Measurements from ENCODE around the gene NRN1L.
"Not testable (repeated sequence)": the region's sequence is repeated elsewhere in the genome, so short reads cannot be mapped to it uniquely, and the experiment has no call there.

The NRN1L gene

DNA sequence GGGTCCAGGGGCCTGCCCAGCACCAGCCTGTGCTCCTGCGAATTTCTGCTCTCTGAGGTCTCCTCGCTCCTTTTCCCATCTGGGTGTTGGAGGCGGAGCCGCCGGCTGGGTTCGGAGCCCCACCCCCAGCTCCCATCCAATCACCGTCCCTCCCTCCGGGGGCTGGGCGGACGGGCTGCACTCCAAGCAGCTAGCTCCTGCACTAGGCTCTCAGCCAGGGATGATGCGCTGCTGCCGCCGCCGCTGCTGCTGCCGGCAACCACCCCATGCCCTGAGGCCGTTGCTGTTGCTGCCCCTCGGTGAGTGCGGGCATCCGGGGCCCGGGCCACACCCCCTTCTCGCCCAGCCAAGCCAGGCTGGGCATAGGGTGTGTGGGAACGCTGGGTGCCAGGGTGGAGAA, at the start of gene NRN1L:
TSS of gene NRN1L (plus strand) at position 202 of the 400 bp plus-strand sequence. CDS start at position 221, 19 bp downstream.
- DNase-seq = no peak

- DNase-seq = not testable (repeated sequence)
Observed at GRCh38 chr16:67837190-67837589, 47.5 kb upstream of the NRN1L start.

GRCh38 chr16:67837811-67838210, 46.9 kb upstream of the NRN1L start:
- no peak for DNase-seq

DNA sequence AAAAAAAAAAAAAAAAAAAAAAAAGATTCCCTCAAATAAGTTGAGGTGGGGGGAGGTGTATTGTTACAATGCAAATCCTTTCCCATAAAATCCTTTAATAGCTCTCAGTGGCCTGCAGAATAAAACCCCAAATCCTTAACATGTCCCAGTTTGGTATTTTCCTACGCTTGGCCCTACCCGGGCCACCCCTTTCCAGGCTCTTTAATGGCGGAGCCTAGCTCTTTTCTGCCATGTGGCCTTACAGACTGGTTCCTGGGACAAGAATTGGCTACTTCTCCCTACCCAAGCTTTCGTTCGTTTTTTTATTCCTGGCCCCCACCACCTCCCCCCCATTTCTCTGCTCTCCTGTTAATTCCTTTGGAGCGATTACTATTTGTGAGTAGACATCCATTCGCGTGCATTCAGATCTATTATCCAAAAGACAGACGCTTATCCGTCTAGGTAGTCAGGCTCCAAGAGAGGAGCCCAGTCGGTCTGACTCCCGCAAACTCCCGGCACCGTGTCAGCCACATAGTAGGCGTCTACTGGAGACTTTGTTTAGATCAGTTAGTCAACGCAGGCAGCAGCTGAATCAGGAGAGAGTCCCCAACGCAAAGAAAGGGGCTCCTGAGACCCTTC, 43.4 kb upstream of the NRN1L start:
- no peak for DNase-seq

DNA sequence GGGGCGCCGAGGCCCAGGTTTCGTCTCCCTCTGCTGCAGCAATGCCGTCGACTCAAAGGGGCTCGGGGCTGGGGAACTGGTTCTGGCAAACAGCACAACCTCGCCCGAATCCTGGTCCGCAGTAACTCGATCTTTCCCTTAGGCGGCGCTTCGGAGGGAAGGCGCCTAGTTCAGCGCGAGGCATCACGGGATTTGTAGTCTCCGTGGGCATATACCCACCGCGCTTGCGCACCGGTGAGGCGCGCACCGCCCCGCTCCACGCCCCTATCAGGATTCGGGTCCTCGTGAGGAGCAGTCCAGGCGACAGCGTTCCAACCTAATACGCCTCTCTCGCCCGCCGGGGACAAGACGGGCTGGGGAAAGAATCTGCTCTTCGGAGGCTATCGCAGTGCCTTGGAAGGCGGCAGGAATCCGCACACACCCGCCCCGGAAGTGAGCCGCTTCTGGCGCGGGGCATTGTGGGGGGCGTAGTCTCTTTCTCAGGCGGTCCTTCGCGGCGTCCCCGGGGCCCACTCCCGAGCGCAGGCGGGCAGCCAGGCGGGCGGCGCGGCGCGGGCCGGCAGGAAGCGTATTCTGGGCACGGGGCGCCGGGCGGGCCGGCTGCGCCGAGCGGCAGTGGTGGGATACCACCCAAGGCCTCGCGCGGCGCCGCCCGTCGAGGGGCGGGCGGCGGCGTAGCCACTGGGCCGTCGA, 42.7 kb upstream of the NRN1L start, which contains the start of gene THAP11:
TSS of gene THAP11 (plus strand) at position 505 of the 693 bp plus-strand sequence. CDS start 235 bp downstream, outside the sequence.
- DNase-seq = peak; percentile 92 to 95

DNA sequence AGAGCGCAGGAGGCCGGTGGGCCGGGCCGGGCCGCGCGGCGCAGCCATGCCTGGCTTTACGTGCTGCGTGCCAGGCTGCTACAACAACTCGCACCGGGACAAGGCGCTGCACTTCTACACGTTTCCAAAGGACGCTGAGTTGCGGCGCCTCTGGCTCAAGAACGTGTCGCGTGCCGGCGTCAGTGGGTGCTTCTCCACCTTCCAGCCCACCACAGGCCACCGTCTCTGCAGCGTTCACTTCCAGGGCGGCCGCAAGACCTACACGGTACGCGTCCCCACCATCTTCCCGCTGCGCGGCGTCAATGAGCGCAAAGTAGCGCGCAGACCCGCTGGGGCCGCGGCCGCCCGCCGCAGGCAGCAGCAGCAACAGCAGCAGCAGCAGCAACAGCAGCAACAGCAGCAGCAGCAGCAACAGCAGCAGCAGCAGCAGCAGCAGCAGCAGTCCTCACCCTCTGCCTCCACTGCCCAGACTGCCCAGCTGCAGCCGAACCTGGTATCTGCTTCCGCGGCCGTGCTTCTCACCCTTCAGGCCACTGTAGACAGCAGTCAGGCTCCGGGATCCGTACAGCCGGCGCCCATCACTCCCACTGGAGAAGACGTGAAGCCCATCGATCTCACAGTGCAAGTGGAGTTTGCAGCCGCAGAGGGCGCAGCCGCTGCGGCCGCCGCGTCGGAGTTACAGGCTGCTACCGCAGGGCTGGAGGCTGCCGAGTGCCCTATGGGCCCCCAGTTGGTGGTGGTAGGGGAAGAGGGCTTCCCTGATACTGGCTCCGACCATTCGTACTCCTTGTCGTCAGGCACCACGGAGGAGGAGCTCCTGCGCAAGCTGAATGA, 42.0 kb upstream of the NRN1L start:
- DNase-seq = peak; percentile 39 to 52

GRCh38 chr16:67843343-67843765, 41.3 kb upstream of the NRN1L start:
- DNase-seq = no peak

DNA sequence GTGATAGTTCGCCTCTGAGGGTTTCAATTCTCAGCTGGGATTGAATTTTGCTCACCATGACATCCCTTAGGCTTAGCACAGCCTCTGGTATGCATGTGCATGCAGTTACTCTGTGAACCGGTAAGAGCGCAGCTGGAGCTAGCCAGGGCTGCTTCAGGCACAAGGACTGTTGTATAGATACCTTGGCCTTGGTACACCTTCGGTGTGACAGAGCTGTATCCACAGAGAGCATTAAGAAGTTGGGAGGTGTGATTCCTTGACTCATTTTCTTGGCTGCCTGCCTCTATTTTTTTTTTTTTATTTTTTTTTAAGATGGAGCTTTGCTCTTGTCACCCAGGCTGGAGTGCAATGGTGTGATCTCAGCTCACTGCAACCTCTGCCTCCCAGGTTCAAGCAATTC, 40.2 kb upstream of the NRN1L start:
- DNase-seq = no peak

- DNase-seq = no peak
Observed at GRCh38 chr16:67845291-67846062, 39.2 kb upstream of the NRN1L start.

DNA sequence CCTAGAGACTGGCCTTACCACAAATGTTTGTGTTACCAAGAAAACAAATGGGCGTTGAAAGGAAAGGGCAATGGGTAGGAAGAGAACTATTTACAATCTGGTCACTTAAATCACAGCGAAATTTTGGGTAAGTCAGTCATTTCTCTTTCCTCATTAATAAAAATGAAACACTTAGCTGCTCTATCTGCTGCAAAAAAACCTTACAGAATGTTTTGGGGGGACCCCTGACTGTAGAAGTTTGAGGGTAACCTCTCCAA, 38.7 kb upstream of the NRN1L start:
- no peak for DNase-seq

DNA sequence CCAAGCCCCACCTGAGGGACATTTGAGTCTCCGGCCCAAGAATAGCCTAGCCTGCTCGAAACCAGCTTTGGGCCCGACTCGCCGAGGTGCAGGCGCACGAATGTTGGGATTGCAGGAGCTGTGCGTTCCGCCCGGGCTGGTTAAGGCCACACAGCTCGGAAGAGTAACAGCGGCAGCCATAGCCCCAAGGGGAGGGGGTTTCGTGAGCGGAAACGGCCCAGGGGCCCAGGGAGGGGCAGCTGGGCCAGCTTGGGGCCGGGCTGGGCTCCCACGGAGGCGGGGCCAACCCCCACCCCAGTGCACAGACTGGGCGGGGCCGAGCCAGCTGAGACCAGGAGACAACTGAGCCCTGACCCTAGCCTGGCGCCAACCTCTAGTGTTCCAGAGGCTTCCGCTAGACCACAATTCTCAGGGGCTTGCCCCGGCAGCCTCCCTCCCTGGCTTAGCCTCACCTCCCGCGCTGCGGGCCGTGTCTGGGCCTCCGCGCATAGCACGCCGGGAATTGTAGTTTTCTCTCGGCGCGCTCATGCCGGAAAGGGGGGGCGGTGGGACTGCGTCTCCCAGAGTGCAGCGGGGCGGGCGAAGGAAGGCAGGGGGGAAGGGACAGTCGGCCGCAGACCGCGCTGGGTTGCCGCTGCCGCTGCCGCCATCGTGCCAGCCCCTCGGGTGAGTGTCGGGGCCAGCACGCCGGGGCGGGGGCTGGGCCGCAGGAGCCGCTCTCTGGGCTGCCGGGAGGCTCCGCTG, 38.2 kb upstream of the NRN1L start, which contains the start of gene NUTF2:
TSS of gene NUTF2 (plus strand) at position 614 of the 744 bp plus-strand sequence. CDS start 18,198 bp downstream, outside the sequence.
- DNase-seq = peak; percentile 94 to 95

GRCh38 chr16:67847064-67847861, 37.4 kb upstream of the NRN1L start, which contains the start of gene CENPT:
TSS of gene CENPT (minus strand) at chr16:67847693. CDS start at chr16:67833859, 13,834 bp downstream.
- DNase-seq = peak; percentile 7 to 15

DNA sequence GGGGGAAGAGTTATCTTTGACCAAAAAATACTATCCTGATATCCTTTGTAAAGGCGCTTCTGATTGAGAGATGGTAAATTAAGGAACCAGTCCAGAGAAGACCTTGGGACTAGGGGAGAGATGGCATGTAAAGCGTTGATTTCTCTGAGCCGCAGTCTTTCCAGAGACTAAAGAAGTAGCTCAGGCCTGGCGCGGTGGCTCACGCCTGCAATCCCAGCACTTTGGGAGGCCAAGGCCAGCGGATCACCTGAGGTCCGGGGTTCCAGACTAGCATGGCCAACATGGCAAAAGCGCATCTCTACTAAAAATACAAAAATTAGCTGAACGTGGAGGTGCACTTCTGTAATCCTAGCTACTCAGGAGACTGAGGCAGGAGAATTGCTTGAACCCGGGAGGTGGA, 36.6 kb upstream of the NRN1L start:
- no peak for DNase-seq

DNA sequence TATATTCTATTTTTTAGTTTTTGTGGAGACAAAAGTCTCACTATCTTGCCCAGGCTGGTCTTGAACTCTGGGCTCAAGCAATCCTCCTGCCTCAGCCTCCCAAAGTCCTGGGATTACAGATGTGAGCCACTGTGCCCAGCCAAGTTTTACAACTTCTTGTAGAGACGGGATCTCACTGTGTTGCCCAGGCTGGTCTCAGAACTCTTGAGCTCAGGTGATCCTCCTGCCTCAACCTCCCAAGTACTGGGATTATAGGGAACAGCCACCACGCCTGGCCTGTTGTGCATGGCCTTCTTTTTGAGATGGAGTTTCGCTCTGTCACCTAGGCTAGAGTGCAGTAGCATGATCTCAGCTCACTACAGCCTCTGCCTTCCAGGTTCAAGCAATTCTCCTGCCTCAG, 31.0 kb upstream of the NRN1L start:
- DNase-seq = no peak

- DNase-seq = no peak
Observed at GRCh38 chr16:67855789-67856188, 28.9 kb upstream of the NRN1L start.

- no peak for DNase-seq
Observed at GRCh38 chr16:67856927-67857546, 27.6 kb upstream of the NRN1L start.

DNA sequence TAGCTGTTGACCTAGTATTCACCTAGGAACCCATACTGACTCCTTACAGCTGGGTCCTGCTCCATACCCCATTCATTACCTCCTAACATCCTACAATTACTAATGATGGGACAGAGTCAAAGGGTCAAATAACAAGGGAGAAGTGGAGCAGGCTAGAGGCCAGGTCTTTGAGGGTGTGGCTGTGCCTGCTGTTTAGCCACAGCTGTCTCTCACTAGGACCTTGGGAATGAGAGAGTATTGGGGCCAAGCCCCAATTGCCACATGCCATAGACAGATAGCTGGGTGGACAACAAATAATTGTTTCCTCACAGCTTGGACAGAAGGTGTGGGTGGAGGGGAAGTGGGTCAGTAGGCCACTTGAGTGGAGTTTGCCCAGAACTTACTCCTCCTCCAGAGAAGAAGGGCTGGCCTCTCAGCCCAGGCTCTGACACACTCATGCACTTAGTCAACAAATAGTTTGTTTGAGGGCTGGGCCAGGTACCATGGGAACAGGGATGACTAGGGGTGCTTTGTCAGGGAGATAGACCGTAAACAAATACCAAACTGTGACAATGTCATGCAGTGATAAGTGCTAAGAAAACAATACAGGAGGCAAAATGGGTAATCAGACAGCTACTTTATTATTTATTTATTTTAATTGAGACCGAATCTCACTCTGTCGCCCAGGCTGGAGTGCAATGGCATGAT, 27.0 kb upstream of the NRN1L start:
- peak; percentile 16 to 28 for DNase-seq

- DNase-seq = no peak
Observed at GRCh38 chr16:67858500-67858899, 26.2 kb upstream of the NRN1L start.

DNA sequence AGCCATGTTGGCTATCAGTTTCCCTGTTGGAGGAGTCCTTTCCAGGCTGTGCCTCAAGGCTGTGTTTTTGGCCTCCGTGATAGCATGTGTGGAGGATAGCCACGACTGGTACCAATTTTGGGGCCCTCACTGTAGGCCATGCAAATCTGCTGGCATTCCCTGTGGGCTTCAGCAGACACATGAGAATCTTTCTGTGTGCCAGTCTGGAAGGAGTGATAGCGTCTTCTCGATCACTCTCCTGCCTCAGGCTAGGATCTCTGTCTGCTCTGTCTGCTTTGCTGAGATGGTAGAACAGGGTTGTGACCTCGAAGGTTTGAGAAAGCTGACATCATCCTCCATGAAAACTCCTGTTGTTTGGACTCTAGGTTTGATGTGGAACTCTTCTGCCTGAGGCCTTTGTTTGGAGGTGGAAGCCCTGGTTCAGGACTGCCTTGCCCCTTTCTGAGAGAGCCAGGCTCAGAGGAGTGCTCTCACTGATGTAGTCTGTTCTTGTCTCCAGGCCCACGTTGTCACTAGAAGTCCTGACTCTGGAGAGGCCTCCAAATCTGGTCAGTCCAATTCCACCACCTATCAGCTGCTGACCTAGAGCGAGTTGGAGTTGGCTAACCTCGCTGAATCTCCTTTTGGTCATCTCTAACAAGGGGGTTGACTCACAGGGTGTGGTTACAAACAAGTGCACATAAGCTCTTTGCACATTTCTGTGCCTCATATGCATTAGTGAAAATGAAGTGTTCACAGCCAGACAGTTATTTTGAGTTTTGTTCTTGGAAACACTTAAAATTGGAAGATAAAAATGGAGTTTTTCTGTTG, 23.9 kb upstream of the NRN1L start:
- no peak for DNase-seq
